WI38 (cell line): ENCODE measurements around the gene DAPK1.

Experiments
- H3K4me3 ChIP-seq: 2 replicates; pipeline ENCODE4 v1.5.1; 2011; ENCODE audit warnings: low read depth, mild to moderate bottlenecking, control low read depth, low read length
- CTCF ChIP-seq: IDR thresholded peaks from 2 replicates; pipeline ENCODE4 v1.5.1; 2012; ENCODE audit warnings: low read depth, mild to moderate bottlenecking, control low read depth, low read length

DAPK1 gene

GRCh38 chr9:87701931-87702421, 204.3 kb downstream of the DAPK1 start:
- no peak overlapping the region for H3K4me3 ChIP-seq
- no peak for TF ChIP-seq CTCF

DNA sequence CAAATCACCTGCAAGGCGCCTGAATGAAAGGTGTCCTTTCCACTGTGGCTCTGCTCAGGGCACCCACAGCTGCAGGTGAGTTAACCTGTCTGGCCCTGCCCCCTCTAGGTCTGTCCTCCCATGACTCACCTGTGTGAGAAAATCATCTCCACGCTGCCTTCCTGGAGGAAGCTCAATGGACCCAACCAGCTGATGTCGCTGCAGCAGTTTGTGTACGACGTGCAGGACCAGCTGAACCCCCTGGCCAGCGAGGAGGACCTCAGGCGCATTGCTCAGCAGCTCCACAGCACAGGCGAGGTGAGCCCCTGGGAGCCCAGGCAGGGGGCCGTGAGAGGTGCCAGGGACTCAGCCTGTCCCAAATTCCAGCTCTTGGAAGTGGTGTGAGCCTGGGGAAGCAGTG, 205.3 kb downstream of the DAPK1 start:
- H3K4me3 ChIP-seq = no peak overlapping the region
- no peak for TF ChIP-seq CTCF

DNA sequence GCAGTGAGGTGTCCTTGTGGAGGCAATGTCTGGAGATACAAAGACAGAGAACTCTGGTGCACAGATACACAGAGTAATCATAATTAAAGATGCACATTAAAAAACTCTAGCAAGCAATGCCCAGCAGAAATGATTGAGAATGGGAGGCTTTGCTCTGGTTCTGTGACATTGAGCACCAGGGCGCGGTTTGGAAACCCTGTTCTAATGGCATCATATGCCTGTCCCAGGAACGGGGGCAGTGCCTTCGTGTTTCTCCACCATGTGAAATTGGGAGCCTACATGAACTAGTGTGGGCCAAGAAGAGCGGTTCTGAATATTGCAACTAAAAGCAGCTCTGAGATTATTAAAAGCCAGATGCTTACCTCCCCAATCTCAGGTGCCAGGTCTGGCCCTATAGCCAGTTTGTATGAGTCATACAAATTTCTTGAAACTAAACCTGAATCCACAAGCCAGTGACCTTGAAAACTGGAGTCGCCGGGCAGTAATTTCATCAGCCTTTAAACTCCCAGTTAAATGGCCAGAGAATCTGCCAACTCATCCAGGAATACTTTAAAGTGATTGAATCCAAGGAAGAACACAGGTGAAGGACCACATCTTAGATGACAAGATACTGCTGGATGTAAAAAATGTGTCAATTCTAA, 206.1 kb downstream of the DAPK1 start:
- TF ChIP-seq CTCF = no peak
- H3K4me3 ChIP-seq = no peak overlapping the region

- no peak overlapping the region for H3K4me3 ChIP-seq
- no peak for TF ChIP-seq CTCF
Measured at GRCh38 chr9:87704342-87704741, 206.7 kb downstream of the DAPK1 start.

- H3K4me3 ChIP-seq = no peak overlapping the region
- TF ChIP-seq CTCF = no peak
Measured at GRCh38 chr9:87706066-87706739, 208.5 kb downstream of the DAPK1 start.

GRCh38 chr9:87707805-87708506, 210.3 kb downstream of the DAPK1 start:
- no peak overlapping the region for H3K4me3 ChIP-seq
- no peak for TF ChIP-seq CTCF

GRCh38 chr9:87708546-87708945, 210.9 kb downstream of the DAPK1 start:
- H3K4me3 ChIP-seq = no peak overlapping the region

More at GRCh38 chr9:87708546-87708945, 210.9 kb downstream of the DAPK1 start:
- no peak for TF ChIP-seq CTCF
